AG10803 (cell line): ENCODE data around the gene PLA2G4E.

ENCODE experiments used
- DNase-seq: peaks from one replicate; pipeline ENCODE4 v3.0.0; 2010; ENCODE audit warnings: low read depth
- H3K4me3 ChIP-seq: 2 replicates; pipeline ENCODE4 v1.5.1; 2011; ENCODE audit warnings: mild to moderate bottlenecking, low read length, control low read depth
- TF ChIP-seq, protein P1 (sequence below): conservative IDR thresholded peaks from 2 replicates; pipeline ENCODE4 v1.5.1; 2011; ENCODE audit warnings: mild to moderate bottlenecking, low read length, control low read depth, inconsistent platforms

Gene PLA2G4E

DNA sequence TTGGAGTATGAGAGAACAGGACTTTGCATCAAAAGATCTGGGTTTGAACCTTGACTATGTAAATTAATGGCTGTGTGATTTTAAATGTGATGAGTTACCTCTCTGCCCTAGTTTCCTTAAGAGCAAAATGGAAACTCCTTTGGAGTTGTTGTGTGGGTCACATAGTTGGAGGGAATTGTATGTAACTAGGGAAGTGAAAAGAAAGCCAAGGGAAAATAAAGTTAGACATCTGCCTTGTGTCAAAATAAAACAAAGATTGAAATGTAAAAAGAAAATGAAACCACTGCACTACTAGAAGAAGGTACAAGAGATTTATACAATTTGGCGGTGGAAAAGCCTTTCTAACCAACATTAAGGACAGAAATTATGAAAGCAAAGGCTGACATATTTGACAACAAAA, 46.8 kb downstream of the PLA2G4E start:
- DNase-seq: no peak
- TF ChIP-seq, protein P1, sequence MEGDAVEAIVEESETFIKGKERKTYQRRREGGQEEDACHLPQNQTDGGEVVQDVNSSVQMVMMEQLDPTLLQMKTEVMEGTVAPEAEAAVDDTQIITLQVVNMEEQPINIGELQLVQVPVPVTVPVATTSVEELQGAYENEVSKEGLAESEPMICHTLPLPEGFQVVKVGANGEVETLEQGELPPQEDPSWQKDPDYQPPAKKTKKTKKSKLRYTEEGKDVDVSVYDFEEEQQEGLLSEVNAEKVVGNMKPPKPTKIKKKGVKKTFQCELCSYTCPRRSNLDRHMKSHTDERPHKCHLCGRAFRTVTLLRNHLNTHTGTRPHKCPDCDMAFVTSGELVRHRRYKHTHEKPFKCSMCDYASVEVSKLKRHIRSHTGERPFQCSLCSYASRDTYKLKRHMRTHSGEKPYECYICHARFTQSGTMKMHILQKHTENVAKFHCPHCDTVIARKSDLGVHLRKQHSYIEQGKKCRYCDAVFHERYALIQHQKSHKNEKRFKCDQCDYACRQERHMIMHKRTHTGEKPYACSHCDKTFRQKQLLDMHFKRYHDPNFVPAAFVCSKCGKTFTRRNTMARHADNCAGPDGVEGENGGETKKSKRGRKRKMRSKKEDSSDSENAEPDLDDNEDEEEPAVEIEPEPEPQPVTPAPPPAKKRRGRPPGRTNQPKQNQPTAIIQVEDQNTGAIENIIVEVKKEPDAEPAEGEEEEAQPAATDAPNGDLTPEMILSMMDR: no peak
- no peak overlapping the region for H3K4me3 ChIP-seq

DNA sequence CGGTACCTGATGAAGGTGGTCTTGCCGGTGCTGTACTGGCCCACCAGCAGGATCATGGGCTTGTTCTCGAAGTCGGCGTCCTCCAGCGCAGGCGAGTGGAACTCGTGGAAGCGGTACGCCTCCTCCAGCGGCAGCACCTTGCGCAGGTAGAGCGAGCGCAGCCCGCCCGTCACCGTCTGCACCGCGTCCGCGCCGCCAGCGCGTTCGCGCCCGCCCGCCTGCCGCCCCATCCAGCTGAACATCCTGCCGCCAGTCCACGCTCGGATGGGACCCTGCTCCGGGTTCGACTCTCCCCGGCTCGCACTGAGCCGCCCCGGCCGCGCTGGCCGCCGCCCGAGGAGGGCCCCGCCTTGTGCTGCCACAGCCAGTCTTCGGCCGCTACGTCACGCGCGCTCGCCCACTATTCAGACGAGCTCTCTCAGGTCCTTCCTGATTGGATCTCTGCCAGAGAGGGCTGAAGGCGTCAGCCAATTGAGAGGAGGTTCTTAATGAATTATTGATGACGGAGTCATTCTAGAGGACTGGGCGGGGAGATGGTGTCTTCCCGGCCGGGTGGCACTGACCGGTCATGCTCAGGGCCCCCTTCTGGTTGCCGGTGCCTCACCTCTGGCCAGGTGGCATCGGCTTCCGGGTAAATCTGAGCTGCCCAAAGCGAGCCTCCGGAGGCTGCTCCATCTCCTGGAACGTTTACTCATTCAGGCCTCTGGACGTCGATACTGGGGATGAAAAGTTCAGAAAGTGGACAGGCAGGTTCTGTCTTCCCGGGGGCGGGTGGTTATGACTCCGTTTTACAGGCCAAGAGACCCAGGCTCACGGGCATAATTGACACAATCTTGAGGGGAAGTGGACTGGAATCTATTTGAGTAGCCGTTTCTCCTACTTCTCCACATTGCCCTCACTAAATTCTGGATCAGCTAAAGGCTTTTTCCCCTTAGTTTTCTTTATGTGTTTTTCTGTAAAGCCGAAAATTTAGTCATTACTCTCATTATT, 48.3 kb downstream of the PLA2G4E start, which contains the start of gene EHD4:
TSS of gene EHD4 (minus strand) at position 305 of the 990 bp plus-strand sequence. CDS start at position 242, 63 bp downstream.
- peak within 1 kb of the TSS; percentile 98 for H3K4me3 ChIP-seq
- TF ChIP-seq, protein P1: peak; percentile 48
- peak; percentile 98 for DNase-seq

DNA sequence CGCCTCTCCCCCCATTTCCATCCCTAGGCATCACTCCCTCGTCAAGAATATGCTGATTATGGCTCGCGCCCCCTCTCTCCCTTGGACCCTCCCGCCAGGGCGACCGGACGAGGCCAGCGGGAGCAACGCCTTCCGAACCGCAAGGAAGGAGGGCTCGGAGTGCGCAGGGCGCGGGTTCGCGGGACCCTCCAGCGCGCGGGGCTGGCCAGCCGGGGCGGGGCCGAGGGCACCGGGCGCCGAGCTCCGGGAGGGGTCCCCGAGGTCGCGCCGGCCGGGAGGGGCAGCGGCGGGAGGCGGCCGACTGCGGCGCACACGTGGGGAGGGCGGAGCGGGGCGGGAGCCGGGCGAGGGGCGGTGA, 49.0 kb downstream of the PLA2G4E start:
- DNase-seq: no peak
- TF ChIP-seq, protein P1: no peak
- peak overlapping the region; percentile 98 for H3K4me3 ChIP-seq

DNA sequence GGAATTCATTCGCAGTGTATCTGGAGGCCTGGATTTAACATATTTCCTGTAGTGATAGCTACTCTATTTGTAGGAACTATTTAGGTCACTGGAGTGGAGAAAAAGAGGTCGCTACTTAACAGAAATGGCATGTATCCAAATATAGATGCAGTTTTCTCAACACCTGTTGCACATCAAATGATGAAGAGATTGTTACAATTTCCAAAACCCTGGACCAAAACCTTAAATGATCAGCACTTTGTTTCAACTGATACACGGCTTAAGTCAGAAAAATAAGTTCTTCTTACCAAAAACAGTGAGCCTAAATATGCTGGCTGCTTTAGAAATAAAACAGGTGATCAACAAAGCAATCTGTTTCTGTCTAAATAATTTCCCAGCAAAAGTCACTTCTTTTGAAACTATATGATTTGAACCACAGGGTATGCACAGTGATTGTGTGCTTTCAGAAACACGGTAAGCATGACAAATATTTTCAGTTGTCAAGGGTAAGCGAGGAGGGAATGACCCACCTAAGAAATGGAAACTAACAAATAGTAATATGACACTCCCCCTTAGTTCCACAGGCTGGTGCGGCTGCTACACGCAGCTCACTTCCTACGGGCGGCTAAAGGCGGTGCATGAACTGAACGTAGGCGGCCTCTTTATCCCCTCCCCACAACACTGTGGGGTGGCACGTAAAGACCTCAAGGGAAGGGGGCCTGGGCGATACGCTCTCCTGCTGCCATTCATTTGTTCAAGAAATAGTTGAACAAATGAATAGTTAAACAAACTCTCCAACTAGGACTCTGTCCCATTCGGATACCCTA, 49.5 kb downstream of the PLA2G4E start:
- peak; percentile 56 for DNase-seq
- peak overlapping the region; percentile 98 for H3K4me3 ChIP-seq
- TF ChIP-seq, protein P1: no peak

DNA sequence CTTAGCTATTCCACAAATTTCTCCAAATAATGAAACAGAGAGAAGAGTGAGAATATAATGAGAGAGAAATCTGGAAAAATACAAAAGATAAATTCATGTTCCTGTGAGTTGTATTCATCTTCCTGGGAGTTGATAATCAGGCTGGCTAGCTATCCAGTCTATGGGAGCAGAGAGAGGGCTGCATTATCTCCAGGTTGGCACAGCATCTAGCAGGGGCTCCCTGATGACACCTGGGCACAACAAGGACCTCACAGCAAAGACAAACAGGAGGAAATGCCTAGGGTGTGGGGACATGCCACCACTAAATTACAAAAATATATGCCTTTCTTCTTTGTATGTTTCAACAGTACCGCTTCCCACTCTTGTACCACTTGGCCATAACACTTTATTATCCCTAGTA, 50.4 kb downstream of the PLA2G4E start:
- no peak overlapping the region for H3K4me3 ChIP-seq

DNA sequence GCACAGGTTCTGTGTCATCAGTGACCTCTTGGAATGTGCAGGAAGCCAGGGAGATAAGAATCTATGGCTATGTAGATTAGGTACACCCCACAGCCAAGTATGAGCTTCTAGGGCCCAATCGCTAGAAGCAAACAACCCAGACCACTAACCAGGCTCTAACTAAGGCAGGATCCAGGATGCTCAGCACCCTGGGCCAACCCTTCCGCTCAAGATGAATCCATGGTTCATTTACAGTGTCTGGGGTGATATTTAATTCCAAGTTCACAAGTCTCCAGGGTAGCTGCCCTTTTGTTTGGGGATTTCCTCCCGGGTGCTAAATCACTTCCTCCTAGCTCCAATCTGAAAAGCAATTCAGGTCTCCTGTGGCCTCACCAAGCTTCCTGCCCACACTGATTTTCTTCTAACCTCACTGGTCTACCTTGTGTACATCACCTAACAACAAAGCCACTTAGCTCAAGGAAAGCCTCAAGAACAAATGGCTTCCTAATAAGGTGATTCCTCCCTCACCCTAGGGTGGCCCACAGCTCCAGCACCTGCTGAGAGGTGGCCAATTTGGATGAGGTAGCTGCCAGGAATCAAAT, 50.9 kb downstream of the PLA2G4E start:
- no peak for DNase-seq
- TF ChIP-seq, protein P1: no peak
- H3K4me3 ChIP-seq: no peak overlapping the region

More for the DNA sequence above, 50.4 kb downstream of the PLA2G4E start:
- DNase-seq: no peak
- TF ChIP-seq, protein P1: no peak
